NCI-H748 (cell line): Measurements from ENCODE around the gene PLXNB2.
A peak's percentile ranks its signal among the peaks of the same experiment; 100 is the strongest.

Source experiments
- DNase-seq: peaks from one replicate; lab custom pipeline; 2025; ENCODE audit not compliant: unreplicated experiment; lab: John Stamatoyannopoulos, UW

The PLXNB2 gene

GRCh38 chr22:50236731-50237409 is 70.6 kb downstream of the PLXNB2 start:
- peak; percentile 30 for DNase-seq

DNA sequence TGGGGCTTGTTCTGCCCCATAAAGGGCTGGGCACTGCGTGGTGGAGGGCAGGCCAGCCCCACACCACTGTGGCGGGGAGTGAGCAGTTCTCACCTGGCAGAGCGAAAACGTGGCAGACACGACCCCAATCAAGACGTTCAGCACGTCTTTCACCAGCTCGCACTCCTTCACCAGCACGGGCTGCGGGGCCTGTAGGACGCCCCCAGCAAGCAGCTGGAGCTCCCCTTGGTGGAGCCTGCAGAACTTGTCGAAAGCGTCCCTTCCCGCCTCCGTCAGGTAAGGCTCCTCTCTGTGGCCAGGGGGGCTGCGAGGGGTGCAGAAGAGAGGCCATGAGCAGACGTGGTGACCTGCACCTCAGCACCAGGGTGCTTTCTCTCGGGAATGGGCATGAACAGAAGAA is 74.2 kb downstream of the PLXNB2 start:
- no peak for DNase-seq

- DNase-seq = no peak
Measured at GRCh38 chr22:50232481-50233151, 74.8 kb downstream of the PLXNB2 start.

DNA sequence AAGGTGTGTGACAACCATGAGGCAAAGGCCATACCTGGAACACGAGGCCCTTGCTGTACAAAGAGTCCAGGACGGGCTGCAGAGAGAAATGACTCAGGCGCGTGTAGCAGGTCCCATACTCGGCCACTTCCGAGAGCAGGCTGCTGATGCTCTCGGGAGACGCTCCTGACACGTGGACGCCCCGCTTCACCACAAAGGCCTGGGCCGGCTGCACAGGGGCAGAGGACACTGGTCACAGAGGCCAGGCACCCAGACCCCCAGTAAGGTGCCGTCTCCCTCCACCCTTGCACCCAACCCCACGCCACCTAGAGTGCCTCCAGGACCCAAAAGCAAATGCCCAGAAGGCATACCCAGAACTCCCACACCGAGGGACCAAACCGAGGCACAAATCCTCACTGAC is 78.1 kb downstream of the PLXNB2 start:
- no peak for DNase-seq

DNA sequence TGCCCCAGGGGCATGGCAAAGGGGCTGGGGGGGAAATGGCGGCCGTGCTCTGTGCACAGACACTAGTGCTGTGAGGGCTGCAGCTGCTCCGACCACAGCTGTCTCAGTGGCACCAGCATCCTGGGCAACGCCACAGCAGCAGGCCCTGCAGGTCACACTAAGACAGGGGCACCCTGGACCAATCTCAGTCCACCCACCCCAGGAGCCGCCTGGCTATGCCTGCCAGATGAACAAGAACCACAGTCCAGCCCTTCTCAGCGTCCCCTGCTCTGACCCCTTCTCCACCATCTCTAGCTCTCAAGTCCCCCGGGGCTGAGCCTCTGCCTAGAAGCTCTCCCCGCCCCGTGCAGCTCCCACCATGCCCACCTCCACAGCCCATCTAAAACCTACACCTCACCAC is 79.1 kb downstream of the PLXNB2 start:
- no peak for DNase-seq

GRCh38 chr22:50227579-50228215 is 79.7 kb downstream of the PLXNB2 start:
- DNase-seq = no peak

DNA sequence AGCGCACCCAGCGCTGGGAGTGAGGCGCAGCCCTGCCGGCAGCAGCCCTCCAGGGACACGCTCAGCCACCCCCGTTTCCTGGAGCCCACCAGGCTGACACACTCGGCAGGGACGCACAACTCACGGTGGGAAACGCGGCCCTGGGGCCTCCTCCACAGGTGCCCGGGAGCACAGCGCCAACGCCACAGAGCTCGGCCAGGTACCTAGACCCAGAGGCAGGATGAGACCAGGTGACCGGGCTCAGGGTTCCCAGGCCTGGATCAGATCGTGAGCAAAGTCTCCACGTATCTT is 80.6 kb downstream of the PLXNB2 start:
- DNase-seq = no peak

GRCh38 chr22:50226063-50226874 is 81.2 kb downstream of the PLXNB2 start:
- no peak for DNase-seq

DNA sequence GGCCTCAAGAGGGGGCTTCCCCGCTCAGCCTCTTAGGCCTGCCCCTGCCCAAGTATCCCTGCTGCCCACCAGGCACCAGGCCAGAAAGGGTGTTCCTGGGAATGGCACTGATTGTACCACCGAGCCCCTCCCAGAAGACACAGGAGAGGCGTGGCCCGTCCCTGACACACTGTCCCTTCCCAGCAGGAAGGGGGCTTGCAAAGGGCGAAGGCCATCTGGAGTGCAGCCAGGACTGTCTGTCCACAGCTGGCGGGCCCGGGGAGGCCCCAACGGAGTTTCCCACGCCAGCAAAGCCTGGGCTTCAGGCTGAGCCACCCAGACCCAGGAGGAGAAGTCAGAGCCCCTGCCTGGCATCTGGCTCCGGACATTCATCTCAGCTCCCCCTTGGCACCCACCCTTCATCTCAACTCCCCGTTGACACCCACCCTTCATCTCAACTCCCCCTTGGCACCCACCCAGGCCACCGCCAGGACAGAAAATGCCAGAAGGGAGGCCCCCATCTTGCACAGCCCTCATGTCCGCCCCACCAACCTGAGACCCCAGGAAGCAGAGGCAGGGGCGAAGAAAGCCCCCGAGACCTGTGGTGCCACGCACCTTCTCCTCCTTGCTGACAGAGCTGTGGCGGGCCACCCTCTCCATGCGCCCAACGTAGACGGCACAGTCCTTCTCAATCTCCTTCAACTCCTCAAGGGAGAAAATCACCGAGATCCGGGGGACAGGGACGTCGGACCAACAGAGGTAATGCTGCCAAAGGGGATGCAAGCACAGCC is 82.1 kb downstream of the PLXNB2 start:
- DNase-seq = no peak
